ENCODE results near the gene ZNF699.

ZNF699 gene

DNA sequence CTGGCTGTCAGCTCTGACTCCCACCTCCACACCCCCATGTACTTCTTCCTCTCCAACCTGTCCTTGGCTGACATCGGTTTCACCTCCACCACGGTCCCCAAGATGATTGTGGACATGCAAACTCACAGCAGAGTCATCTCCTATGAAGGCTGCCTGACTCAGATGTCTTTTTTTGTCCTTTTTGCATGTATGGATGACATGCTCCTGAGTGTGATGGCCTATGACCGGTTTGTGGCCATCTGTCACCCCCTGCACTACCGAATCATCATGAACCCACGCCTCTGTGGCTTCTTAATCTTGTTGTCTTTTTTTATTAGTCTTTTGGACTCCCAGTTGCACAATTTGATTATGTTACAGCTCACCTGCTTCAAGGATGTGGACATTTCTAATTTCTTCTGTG, 58.4 kb downstream of the ZNF699 start:
- DNase-seq: no peak

DNA sequence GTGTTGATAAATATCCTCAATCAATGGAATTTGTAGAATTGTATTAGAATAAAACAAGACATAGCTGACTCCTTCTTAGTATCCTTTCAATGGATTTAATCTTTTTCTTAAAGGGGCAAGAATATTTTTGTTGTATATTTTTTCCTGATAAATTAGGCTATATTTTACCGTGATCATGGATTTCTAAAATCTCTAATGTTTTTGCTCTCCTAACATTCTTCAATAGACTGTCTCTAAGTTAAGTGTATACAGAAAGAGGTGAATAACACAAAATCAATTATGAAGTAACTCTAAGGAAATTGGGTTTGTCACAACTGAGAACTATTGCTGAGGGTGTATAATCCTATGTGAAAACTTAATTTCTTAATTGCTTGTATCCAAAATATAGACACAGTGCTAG, 59.0 kb downstream of the ZNF699 start, which contains the start of gene OR7E24:
OR7E24 (plus strand) TSS at position 301 of the 400 bp plus-strand sequence. CDS start 114 bp downstream, outside the sequence.
- no peak for DNase-seq

Measured in CD4-positive, alpha-beta T cell treated with Interleukin-6 for 4 hours (primary cell).